Amniotic stem cell (primary cell): ENCODE measurements around the gene SALL2.

ENCODE experiments used
- DNase-seq: peaks from one replicate; lab custom pipeline; 2025; lab: John Stamatoyannopoulos, UW

Gene SALL2

DNA sequence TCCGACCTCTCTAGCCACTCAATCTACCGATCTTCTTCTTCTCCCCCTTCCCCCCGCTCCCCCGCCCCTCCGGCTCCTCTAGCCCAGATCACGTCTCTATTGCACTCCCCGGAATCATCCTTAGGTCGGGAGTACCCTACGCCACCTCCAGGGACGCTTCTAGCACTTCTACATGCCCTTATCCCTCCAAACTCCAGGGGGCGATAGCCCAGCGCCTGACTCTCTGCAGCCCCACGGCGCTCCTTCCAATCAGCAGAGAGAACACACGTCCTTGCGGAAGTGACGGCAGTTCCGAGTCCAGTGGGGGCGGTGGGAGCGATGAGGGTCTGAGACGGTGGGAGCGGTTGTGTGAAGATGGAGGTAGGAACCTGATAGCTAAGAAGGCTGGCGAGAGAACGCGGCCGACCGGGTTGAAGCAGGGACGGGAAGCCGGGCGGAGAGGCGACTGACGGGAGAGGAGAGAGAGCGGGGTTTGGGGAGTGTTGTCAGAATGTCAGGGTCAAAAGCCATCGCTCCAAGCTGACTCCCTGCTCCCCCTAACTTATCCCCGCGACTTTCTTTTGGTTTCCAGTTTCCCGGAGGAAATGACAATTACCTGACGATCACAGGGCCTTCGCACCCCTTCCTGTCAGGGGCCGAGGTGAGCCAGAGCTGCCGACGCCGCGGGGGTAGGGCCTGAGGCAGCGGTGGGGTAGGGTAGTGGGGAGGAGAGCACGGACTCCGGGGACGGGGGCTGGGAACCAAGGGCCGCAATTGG, 49.0 kb downstream of the SALL2 start, which contains the start of the genes RAB2B and TOX4:
RAB2B (minus strand) TSS at position 35 of the 757 bp plus-strand sequence. CDS start 87 bp downstream, outside the sequence.
TOX4 (plus strand) TSS at position 271 of the 757 bp plus-strand sequence; CDS start at position 355, 84 bp downstream.
- peak; percentile 98 for DNase-seq

DNA sequence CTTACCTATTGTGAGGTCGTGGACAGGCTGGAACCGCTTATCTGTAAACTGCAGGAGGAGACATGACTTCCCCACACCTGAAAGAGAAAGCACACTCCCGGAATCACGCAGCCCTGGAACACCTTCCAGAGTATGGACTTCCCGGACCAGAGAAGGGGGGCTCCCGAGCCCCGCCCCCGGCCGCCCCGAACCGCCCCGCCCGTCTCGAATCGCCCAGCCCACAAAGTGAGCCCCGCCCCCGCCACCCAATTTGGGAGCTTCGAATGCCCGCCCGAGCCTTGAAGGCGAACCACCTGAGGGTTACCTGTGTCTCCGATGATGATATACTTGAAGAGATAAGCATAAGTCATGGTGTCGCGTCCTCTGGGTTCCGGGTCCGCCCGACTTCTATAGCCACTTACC, 49.6 kb downstream of the SALL2 start:
- DNase-seq, result peak; percentile 62

DNA sequence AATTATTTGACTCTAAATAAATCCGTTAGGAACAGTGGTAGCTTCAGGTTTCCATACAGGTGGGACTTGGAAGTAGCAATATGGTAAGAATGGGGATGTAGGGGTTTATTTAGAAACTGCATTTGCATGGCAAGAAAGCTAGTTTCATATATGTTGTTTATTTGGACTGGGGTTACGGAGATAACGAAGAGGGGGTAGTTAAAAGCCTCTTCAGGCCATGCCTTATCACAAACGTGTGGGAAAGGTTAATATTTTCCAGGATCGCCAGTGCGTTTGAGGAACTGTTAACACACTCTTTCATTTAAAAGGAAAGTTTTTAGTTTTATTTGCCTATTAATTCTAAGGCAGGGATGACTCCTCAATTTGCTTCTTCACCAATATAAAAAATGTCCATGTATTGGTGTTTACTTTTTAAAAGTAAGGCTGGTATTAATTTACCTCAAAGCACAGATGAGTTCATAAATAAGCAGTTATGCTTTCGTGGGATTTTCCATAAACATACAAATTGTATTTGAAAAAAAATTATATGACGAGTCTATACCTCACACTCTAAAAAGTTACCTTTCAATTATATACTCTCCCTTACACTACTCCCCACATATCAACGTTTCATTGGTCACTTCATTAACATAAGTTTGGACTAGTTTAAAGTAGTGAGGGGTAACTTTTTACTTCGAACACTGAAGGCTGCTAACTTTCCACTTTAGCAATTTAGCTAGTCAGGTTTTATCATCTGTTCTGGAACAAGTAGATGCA, 50.2 kb downstream of the SALL2 start:
- no peak for DNase-seq
